Thyroid gland (tissue), 4 donors: ENCODE measurements around the gene PLEKHA3.
"Not testable (repeated sequence)": the region's sequence is repeated elsewhere in the genome, so short reads cannot be mapped to it uniquely, and the experiment has no call there.

Experiments
- CTCF ChIP-seq, 6 experiments: fragments of 200-600 bp in 3 of 6; fragments of 450-650 bp in 3 of 6; sonication (generic) in 3 of 6; IDR thresholded peaks; one replicate each; pipeline ENCODE4 v1.5.1; 2016 to 2019; ENCODE audit warnings: antibody characterized with exemption in 6 of 6, mild to moderate bottlenecking in 2 of 6, inconsistent platforms in 1 of 6, moderate library complexity in 1 of 6
- POLR2A ChIP-seq, 2 donors: fragments of 450-650 bp; IDR thresholded peaks; one replicate each; pipeline ENCODE4 v1.6.1; 2017; ENCODE audit warnings: antibody characterized with exemption in 2 of 2, mild to moderate bottlenecking in 2 of 2, moderate library complexity in 1 of 2

GRCh38 chr2:178471313-178471712, 8.9 kb upstream of the PLEKHA3 start:
- TF ChIP-seq CTCF, POLR2A (IDR thresholded peaks at IDR 0.05): not testable (repeated sequence)
